HEK293T (cell line): ENCODE measurements around the gene CARD14.

Experiments
- BHLHE40 ChIP-seq: fragments of 450-650 bp; IDR thresholded peaks from 2 replicates; pipeline ENCODE4 v1.6.1; 2016; ENCODE audit warnings: mild to moderate bottlenecking, moderate library complexity, borderline replicate concordance
- CTBP1 ChIP-seq: fragments of 450-650 bp; IDR thresholded peaks from 2 replicates; pipeline ENCODE4 v1.6.1; 2016; ENCODE audit warnings: borderline replicate concordance
- ELF4 ChIP-seq: fragments of 450-650 bp; IDR thresholded peaks from 2 replicates; pipeline ENCODE4 v1.6.1; 2017; ENCODE audit warnings: antibody characterized with exemption
- FOXA1 ChIP-seq: fragments of 450-650 bp; IDR thresholded peaks from 2 replicates; pipeline ENCODE4 v1.6.1; 2016; ENCODE audit warnings: mild to moderate bottlenecking
- FOXK2 ChIP-seq: fragments of 450-650 bp; IDR thresholded peaks from 2 replicates; pipeline ENCODE4 v1.6.1; 2016; ENCODE audit warnings: mild to moderate bottlenecking
- FOXM1 ChIP-seq: fragments of 450-650 bp; IDR thresholded peaks from 2 replicates; pipeline ENCODE4 v1.6.1; 2017; ENCODE audit warnings: mild to moderate bottlenecking, borderline replicate concordance
- HDGF ChIP-seq: fragments of 450-650 bp; IDR thresholded peaks from 2 replicates; pipeline ENCODE4 v1.6.1; 2017; ENCODE audit warnings: antibody characterized with exemption, borderline replicate concordance
- NFRKB ChIP-seq: fragments of 450-650 bp; IDR thresholded peaks from 2 replicates; pipeline ENCODE4 v1.6.1; 2016; ENCODE audit warnings: mild to moderate bottlenecking, moderate library complexity
- SP1 ChIP-seq: fragments of 450-650 bp; IDR thresholded peaks from 2 replicates; pipeline ENCODE4 v1.6.1; 2017
- TARDBP ChIP-seq: fragments of 450-650 bp; IDR thresholded peaks from 2 replicates; pipeline ENCODE4 v1.6.1; 2016
- ZNF384 ChIP-seq: fragments of 450-650 bp; IDR thresholded peaks from 2 replicates; pipeline ENCODE4 v1.6.1; 2016

DNA sequence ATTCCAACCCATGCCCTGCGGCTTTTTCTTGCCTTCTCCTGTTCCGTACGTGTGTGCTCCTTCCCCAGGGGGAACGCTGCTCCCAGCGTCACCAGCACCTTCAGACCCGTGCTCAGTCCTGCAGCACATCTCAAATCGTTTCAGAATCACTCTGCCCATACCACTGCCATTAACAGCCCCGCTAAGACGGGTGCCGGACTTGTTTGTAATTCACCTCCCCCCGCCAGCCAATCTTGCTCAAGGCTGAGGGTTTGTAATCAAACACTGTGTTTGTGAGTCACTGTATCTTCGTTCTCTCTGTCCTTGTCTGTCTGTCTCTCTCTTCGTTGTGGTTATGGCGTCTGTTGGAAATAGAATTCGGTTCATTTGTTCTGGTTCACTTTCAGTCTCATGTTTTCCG, 17.3 kb downstream of the CARD14 start:
- no peak for TF ChIP-seq TARDBP
- no peak for TF ChIP-seq HDGF
- no peak for TF ChIP-seq CTBP1
- TF ChIP-seq FOXK2 = no peak
- TF ChIP-seq FOXA1 = no peak
- no peak for TF ChIP-seq FOXM1
- TF ChIP-seq ZNF384 = no peak
- TF ChIP-seq BHLHE40 = no peak
- no peak for TF ChIP-seq NFRKB
- no peak for TF ChIP-seq ELF4
- no peak for TF ChIP-seq SP1
